Neural progenitor cell (in vitro differentiated cells): ENCODE results near the gene ABHD2.

Source experiments
- CTCF ChIP-seq: fragments of 200-600 bp; sonication (generic); IDR thresholded peaks from 2 replicates; pipeline ENCODE4 v1.5.1; 2017; ENCODE audit warnings: antibody characterized with exemption, mild to moderate bottlenecking
- EZH2 ChIP-seq: fragments of 200-600 bp; sonication (generic); IDR thresholded peaks from 2 replicates; pipeline ENCODE4 v1.6.1; 2017; ENCODE audit warnings: antibody characterized with exemption, mild to moderate bottlenecking, moderate library complexity
- EZH2phosphoT487 ChIP-seq: fragments of 200-600 bp; sonication (generic); IDR thresholded peaks from 2 replicates; pipeline ENCODE4 v1.6.1; 2017; ENCODE audit warnings: antibody characterized with exemption

- TF ChIP-seq EZH2 (no peak), CTCF (no peak), EZH2phosphoT487 (no peak)
Measured at GRCh38 chr15:89105147-89105546, 16.9 kb downstream of the ABHD2 start.
